VCaP (cell line): ENCODE measurements around the gene PLEK2.
A peak's percentile ranks its signal among the peaks of the same experiment; 100 is the strongest.

Source experiments
- H3K27ac ChIP-seq: fragments of 450-650 bp; 2 replicates; pipeline ENCODE4 v1.5.1; 2017
- CTCF ChIP-seq: fragments of 450-650 bp; conservative IDR thresholded peaks from 2 replicates; pipeline ENCODE4 v1.5.1; 2017; ENCODE audit warnings: mild to moderate bottlenecking, moderate library complexity

PLEK2 gene

GRCh38 chr14:67395086-67395875 is 16.7 kb downstream of the PLEK2 start:
- no peak for TF ChIP-seq CTCF
- peak overlapping the region; percentile 75 for H3K27ac ChIP-seq

GRCh38 chr14:67393689-67394088 is 18.3 kb downstream of the PLEK2 start:
- H3K27ac ChIP-seq, result peak overlapping the region; percentile 75
- TF ChIP-seq CTCF, result no peak; the same call in 1 of the 2 replicates

GRCh38 chr14:67392800-67393199 is 19.2 kb downstream of the PLEK2 start:
- no peak for TF ChIP-seq CTCF
- H3K27ac ChIP-seq, result peak overlapping the region; percentile 75

DNA sequence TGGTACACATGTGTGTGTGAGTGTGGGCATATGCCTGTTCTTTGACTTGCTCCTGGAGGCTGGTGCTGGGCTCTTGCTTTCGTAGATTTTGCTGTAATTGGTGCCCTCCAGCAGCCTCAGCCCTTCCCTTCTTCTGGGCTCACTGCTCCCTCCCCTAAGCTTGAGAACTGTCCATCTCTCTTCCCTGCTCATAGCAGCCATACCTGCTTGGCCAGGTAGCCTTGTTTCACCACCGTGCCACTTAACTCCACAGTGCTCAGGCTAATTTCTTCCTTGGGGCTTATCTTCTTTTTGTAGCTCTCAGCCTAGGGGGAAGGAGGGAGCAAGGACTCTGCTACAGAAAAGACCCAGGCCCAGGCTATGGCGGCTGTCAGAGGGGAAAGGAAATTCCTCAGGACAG is 19.8 kb downstream of the PLEK2 start:
- H3K27ac ChIP-seq, result peak overlapping the region; percentile 75
- TF ChIP-seq CTCF, result no peak

DNA sequence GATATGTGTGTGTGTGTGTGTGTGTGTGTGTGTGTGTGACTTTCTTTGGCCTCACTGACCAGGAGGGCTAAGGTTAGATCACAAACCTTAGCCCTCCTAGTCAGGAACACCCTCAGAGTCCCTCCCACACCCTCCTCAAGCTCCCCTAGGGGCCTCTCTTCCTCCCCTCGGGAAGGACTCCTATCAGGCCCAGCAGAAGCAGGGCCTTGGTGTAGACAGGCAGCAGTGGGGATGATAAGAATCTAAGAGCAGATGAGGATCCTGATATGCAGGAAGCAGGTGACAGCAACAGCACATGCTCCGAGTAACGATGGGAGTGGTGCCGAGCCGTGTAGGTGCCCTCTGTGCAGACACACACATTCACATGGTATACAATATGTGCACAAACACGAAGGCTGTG is 20.7 kb downstream of the PLEK2 start:
- peak overlapping the region; percentile 75 for H3K27ac ChIP-seq
- no peak for TF ChIP-seq CTCF

- no peak for TF ChIP-seq CTCF
- H3K27ac ChIP-seq, result peak overlapping the region; percentile 75
Observed at GRCh38 chr14:67389811-67390534, 22.0 kb downstream of the PLEK2 start.

- H3K27ac ChIP-seq, result no peak overlapping the region
- no peak for TF ChIP-seq CTCF
Observed at GRCh38 chr14:67389275-67389674, 22.7 kb downstream of the PLEK2 start.
